Hepatic stellate cell (primary cell): ENCODE measurements around the gene RAB5A.
"Not testable (repeated sequence)": the region's sequence is repeated elsewhere in the genome, so short reads cannot be mapped to it uniquely, and the experiment has no call there.

ENCODE experiments used
- DNase-seq: peaks from one replicate; pipeline ENCODE4 v3.0.0; 2011; ENCODE audit warnings: low spot score

The RAB5A gene, protein sequence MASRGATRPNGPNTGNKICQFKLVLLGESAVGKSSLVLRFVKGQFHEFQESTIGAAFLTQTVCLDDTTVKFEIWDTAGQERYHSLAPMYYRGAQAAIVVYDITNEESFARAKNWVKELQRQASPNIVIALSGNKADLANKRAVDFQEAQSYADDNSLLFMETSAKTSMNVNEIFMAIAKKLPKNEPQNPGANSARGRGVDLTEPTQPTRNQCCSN

DNA sequence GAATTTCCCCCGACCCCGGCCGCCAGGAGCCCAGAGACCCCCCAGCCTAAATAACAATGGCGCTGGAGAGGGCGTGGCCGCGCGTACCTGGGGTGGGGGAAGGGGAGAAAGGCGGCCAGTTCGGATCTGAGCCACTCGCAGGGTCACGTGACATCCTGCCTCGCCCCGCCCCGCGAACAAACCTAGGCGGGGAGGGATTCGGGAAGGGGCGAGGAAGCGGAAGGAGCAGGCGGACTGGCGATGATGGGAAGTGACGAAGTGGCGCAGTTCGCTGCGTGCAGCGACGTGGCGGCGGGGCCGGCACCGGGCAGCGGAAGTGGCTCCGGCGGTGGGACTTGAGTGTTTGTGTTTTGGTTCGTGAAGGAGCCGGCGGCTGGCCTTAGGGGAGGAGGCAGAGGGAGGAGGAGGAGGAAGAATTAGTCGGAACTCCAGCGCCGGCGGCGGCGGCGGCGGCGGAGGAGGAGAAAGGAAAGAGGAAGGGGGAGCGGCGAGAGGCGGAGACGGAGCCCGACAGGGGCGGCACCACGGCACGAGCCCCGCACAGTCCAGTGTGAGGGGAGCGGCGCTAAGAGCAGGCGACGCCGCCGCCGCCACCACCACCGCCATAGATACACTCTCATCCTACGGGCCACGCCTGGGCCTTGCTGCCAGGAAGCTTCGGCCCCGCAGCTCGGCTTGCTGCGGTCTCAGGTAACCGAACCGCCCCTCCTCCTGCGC is at the start of gene RAB5A:
TSS of gene RAB5A (plus strand) at position 266 of the 717 bp plus-strand sequence. CDS start 3,802 bp downstream, outside the sequence.
- peak; percentile 93 for DNase-seq

GRCh38 chr3:19898721-19899120 is 48.2 kb upstream of the RAB5A start:
- peak; percentile 16 for DNase-seq

DNA sequence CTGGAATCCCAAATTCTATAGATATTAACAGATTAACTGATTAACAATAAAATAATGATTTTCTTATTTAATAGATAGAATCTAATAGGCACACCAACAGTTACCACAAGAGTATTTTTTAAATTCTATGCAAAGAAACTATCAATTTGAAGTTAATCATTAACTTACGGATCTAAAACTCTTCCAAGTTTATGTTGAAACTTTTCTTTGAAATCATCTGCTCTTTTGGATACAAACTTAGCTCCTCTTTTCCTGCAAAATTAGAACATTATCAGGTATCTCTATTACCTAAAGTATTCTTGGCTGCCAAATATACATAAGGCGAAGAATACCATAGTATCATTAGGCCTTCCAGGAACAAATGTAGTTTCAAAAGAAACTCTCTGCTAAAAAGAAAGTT is 47.6 kb upstream of the RAB5A start:
- no peak for DNase-seq

DNA sequence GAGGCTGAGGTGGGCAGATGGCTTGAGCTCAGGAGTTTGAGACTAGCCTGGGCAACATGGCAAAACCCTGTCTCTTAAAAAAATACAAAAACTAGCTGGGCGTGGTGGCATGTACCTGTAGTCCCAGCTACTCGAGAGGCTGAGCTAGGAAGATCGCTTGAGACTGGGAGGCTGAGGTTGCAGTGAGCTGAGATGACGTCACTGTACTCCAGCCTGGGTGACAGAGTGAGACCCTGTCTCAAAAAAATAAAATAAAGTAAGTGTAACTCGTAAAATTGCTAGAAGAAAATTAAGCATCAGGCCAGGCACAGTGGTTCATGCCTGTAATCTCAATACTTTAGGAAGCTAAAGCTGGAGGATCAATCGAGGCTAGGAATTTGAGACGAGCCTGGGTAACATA is 47.1 kb upstream of the RAB5A start:
- not testable (repeated sequence) for DNase-seq

- no peak for DNase-seq
Measured at GRCh38 chr3:19901337-19901736, 45.6 kb upstream of the RAB5A start.

DNA sequence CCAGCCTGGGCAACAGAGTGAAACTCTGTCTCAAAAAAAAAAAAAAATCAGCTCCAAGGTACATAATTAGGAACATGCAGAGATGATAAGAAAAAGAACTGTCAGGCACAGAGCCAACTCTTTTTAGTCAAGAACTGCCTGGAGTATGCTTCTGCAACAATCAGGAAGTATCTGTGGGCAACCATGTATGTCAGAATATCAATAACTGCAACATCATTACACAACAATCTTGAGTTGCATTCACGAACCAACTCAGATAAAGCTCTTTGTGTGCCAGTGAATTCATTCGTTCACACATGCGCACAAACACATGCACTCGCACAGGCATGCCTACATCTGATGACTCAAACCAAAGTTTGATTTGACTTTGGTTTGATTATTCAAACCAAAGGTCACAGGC is 45.0 kb upstream of the RAB5A start:
- DNase-seq, result no peak

- DNase-seq, result no peak
Measured at GRCh38 chr3:19903649-19904048, 43.2 kb upstream of the RAB5A start.

GRCh38 chr3:19907523-19907922 is 39.4 kb upstream of the RAB5A start:
- DNase-seq, result no peak

GRCh38 chr3:19911452-19911851 is 35.4 kb upstream of the RAB5A start:
- no peak for DNase-seq

DNA sequence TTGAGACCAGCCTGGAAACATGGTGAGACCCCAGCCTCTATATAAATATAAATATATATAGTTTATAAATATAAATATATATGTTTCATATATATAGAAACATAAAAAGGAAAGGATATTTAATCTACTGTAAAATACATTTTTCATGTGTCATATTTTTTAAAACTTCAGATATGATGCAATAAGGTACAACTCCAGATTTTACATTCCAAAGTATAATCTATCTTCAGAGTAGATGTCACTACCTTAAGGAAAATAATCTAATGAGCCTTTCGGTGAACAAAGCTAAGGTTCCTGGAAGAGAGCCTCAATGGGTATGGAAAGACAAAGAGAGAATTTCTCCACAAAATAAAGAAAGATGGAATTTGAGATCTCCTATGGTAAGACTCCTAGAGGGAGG is 29.7 kb upstream of the RAB5A start:
- DNase-seq, result no peak

DNA sequence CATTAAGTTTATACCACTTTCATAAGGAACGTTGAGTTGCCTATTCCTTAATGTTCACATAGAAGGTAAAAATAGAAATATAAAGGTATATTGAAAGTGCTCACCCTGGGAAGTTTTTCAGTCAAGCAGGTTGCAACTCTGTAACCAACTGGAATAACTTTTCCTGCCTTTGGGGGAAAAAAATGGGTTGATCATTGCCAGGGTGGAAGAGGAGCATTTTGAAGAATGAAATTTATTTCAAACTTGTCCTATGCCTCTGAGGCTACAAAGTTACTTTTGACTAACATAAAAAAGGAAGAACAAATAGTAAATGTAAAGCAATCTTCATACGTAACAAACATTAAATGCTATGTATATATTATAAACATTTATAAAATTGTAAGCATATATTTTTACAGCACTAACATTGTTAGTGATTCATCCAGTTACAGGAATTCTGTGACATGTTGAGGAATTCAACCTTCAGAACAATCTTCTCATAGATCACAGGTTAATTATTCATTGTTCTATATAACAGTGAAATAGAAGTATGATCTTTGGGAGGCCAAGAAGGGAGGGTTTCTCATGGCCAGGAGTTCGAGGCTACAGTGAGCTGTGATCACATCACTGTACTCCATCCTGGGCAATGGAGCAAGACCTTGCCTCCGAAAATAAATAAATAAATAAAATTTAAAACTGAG is 26.4 kb upstream of the RAB5A start:
- DNase-seq, result no peak

DNA sequence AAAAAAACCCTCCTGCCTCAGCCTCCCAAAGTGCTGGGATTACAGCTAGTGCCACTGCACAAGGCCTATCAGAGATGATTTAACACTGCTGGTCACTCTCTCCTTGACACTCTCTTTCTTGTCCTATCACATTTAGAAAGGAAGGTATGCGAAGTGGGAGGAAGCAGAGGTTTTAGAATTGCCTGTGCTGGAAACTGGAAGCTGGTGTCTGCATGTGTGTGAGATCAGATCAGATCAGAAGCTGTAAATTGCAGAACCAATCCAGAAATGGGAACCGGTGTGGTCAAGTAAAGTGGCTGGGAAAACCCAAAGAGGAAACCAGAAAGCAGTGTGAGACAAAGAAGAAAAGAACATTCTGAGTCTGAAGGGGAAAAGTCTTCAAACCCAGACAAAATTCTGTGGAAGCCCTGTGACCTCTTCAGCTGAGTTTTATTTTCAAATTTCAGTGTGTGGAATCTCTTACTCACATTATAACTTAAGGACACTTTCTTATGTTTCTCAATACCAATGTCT is 15.7 kb upstream of the RAB5A start:
- no peak for DNase-seq

DNA sequence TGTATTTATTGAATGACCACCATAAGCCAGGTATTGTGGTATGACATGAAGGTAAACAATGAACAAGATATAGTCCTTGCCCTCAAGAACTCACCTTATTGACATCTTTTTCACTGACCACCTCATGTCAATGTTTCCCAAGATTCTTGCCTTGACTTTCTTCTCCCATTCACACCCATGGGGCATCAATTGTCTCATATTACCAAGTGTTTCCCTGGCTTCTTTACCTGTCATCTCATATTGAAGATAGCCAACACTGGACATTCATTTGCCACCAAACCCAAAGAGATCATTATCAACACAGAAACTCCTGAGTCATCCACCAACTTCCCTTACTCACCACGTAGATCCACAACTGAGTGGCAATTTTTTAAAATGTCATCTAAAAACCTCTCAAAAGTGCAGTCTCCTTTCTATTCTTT is 15.1 kb upstream of the RAB5A start:
- DNase-seq, result no peak

DNA sequence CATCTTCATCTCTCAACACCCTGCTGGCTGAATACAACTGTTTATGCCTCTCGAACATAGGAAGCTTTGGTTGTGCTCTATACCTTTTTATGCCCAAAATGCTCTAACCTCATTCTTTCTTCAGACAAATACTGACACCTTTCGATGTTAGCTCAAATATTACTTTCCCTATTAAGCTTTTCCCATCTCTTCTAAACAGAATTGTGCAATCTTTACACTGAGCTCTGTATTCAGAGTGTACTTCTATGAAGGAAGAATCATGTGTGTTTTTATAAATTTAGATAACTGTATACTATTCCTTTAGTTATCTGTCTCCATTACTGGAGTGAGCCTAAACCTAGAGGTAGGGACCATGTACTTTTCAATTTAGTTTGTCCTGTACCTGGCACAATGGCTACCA is 14.5 kb upstream of the RAB5A start:
- no peak for DNase-seq

- DNase-seq, result no peak
Measured at GRCh38 chr3:19934098-19934566, 12.8 kb upstream of the RAB5A start, which contains the start of gene EFHB. TSS of gene EFHB (minus strand) at chr3:19934217. CDS start at chr3:19934018, 199 bp downstream.

DNA sequence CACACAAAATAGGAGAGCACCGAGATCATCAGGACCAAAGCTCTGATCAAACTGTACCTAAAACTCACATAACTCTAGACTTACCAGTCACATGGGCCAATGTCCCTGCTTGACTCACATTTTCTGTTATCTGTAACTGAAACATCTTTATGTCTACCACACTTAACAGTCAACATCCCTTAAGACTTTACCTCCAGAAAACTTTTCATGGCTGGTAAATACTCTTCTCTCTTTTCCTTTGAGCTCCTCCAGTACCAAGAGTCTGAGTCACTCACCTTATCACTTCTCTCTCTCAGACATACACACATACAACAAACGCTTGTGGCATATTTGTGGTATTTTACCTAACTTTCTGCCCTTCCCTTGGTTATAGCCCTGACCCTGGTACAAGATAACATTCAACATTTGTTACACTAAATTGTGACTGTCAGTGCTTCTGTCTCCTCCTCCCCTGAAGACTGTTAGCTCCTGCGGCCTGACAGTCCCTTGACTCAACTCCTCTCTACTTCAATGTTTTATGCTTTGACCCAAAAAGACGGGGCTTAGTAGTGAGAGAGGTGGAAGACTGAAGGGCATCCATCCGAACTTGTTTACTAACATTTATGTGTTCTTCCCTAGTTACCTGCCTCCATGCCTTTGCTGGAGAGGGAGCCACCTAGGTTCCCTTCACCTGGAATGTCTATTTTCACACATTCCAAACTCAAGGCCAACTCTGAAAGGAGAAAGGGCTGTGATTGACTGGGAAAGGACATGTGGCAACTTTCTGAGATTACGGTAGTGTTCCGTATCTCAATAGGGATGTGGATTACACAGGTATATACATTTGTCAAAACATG is 9.2 kb upstream of the RAB5A start:
- DNase-seq, result no peak

GRCh38 chr3:19938295-19938627 is 8.6 kb upstream of the RAB5A start:
- DNase-seq, result no peak

DNA sequence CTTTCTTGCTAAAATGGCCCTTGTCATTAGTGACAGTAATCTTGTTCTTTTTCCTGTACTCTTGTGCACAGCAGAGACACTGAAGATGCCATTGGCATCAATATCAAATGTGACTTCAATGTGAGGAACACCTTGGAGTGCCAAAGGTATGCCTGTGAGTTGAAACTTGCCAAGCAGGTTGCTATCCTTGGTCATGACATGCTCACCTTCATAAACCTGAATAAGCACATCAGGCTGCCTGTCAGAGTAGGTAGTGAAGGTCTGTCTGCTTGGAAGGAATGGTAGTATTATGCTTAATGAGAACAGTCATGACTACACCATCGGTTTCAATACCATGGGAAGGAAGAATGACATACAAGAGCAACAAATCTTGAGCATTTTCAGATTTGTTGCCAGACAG is 6.3 kb upstream of the RAB5A start:
- DNase-seq, result no peak

GRCh38 chr3:19945534-19945933 is 1.4 kb upstream of the RAB5A start:
- no peak for DNase-seq

DNA sequence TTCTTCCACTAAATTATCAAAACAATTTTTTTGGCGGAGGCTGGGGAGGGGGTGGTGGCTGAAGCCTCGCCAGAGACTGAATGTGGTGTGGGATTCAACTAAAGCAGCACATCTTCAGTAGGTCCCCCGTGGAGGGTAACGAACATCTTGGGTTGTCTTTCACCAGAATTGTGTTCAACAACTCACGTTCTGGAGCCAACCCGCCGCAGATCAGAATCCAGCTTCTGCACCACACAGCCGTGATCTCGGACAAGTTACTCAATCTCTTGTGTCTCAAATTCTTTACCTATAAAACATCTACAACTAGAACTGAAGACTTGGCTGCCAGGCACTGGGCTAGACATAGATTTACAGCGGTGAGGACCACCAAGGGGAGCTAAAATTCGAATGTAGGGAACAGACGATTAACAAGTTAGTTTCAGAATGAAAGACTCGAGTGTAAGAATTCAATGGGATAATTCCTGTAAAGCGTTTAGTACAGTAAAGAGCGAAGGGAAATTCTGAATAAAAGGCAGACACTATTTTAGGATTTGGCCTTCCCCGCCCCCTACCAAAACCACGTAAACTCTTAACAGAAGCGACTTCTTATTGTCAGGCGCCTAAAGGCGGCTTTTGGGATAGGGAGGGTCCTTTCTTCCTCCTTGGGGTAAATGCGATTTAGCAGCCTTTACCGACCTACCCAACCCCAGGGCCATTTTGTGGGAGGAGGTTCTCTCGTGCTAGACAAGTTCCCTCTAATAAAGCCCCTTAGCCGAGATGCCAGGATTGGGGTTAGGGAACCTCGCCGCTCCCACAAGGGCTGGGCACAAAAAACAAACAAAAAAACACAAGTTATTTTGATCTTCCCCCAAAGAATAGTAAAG is 697 bp upstream of the RAB5A start:
- DNase-seq, result peak; percentile 25
